Measurements from ENCODE around the gene ACVRL1.
"Not testable (repeated sequence)": the region's sequence is repeated elsewhere in the genome, so short reads cannot be mapped to it uniquely, and the experiment has no call there.

GRCh38 chr12:51885294-51886020 lies 21.8 kb upstream of the ACVRL1 start:
- TF ChIP-seq EZH2phosphoT487 (IDR thresholded peaks at IDR 0.05; ENCODE audit: low read length); CTCF (IDR thresholded peaks at IDR 0.05; ENCODE audit: low read length); EZH2 (optimal IDR thresholded peaks at IDR 0.05; ENCODE audit: low read depth, low read length): not testable (repeated sequence)
